ENCODE data around the gene NSDHL.

- TF ChIP-seq POLR2AphosphoS5 (IDR thresholded peaks at IDR 0.05; ENCODE audit: borderline replicate concordance, low read depth, low read length) (no peak), EZH2 (IDR thresholded peaks at IDR 0.05) (no peak)
Measured at GRCh38 chrX:152904151-152905080, 73.6 kb downstream of the NSDHL start.

Measured in SK-N-MC (cell line).